ENCODE measurements around the gene PLEKHH3. TPM values are rescaled to one million over a fixed set of nuclear protein-coding genes. Genes with fewer than 3 reads are reported as not detected.
A peak's percentile ranks its signal among the peaks of the same experiment; 100 is the strongest.

Gene PLEKHH3
- total and polyA plus RNA-seq, 4 donors: 4.2 to 10.3 (median 7.9) TPM

DNA sequence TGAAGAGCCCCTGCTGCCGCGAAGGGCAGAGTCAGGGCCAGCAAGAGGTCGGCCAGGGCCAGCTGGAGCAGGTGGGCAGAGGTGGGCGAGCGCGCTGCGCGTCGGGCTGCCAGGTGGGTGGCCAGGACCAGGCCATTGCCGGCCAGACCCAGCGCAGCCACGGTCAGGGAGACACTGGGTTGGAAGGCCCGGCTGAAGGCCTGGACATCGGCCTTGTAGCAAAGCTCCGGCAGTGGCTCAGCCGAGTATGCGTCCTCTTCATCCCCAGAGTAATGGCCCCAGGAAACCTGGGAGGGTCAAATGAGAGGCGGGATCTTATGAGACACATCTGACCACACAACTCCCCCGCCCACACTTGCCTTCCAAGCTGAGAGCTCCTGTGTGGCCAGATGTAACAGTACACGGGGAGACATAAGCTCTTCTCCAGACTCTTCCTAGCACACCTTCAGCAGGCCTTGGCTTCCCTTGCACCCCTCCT is 3.6 kb upstream of the PLEKHH3 start (continued):
- TF ChIP-seq REST (IDR thresholded peaks at IDR 0.05): no peak
- TF ChIP-seq EGR1 (IDR thresholded peaks at IDR 0.05; ENCODE audit: low read depth in 2 of 2): no peak
- no peak for TF ChIP-seq TAF1 (conservative IDR thresholded peaks at IDR 0.05)
- no peak for TF ChIP-seq FOXA2 (IDR thresholded peaks at IDR 0.05)
- TF ChIP-seq NR2F2 (IDR thresholded peaks at IDR 0.05): no peak

GRCh38 chr17:42679492-42680330 is 2.9 kb upstream of the PLEKHH3 start:
- H3K4me1 ChIP-seq (ENCODE audit: control insufficient read depth in 4 of 4, insufficient read depth in 4 of 4, low read length in 3 of 4): peaks cover 24 to 71% (median 40%) of the 10 kb centered on the region in 4 donors
- peak; percentile 31 for TF ChIP-seq YY1 (IDR thresholded peaks at IDR 0.05)
- TF ChIP-seq HNF4G (IDR thresholded peaks at IDR 0.05): no peak
- TF ChIP-seq RAD21 (IDR thresholded peaks at IDR 0.05): peak; percentile 72 to 81
- TF ChIP-seq RXRA (IDR thresholded peaks at IDR 0.05): peak in 1 of 2 donors; percentile 7
- TF ChIP-seq CTCF (IDR thresholded peaks at IDR 0.05; ENCODE audit: low read depth, low read length, missing input control): peak; percentile 80
- DNase-seq (ENCODE audit: low spot score): peak; percentile 86
- H3K27ac ChIP-seq (ENCODE audit: low read depth in 1 of 2, low read length in 2 of 2): peak overlapping the region; percentile 67 to 82
- WGBS: 12% methylated on average over 78 of the region's 78 CpGs
- no peaks in the 10 kb centered on the region for H3K9me3 ChIP-seq (ENCODE audit: control insufficient read depth in 4 of 4, low read length in 3 of 4)
- H3K9ac ChIP-seq (ENCODE audit: low read depth in 1 of 2, low read length in 2 of 2): no peak overlapping the region
- peaks cover 0 to 3% (median 0%) of the 10 kb centered on the region in 4 donors for H3K27me3 ChIP-seq (ENCODE audit: control insufficient read depth in 4 of 4, insufficient read depth in 4 of 4, low read length in 3 of 4)
- H3K4me3 ChIP-seq (ENCODE audit: low read depth in 1 of 3, low read length in 3 of 3): peak overlapping the region in 2 of 3 donors; percentile 18 to 51
- no peaks in the 10 kb centered on the region for H3K36me3 ChIP-seq (ENCODE audit: control insufficient read depth in 4 of 4, insufficient read depth in 3 of 4, low read depth in 1 of 4, low read length in 3 of 4)

DNA sequence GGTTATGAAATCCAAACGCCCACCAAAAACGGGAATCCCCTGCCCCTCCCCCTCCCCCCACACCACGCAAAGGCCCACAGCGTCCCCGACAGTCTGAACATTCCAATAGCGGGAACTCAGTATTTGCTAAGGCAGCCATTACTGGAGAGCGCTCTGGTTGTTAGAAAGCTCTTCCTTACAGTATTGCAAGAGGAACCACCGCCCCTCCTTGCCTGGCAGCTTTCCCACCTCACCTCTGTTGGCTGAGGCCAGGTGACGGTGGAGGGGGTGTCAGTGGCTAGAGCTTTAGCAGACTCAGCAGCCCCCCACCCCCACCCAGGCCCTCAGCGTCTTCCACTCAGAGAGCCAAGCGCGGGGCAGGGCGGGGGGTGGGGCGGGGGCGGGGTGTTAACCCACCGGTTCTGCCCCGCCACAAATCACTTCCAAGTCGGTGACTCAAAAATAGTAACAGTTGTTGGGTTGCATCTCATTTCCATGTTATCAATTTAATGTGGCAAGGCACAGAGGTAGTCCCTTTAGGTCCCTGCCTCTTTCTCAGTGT is 2.2 kb upstream of the PLEKHH3 start:
- H3K27ac ChIP-seq (ENCODE audit: low read depth in 1 of 2, low read length in 2 of 2): peak overlapping the region; percentile 82 to 89
- peak overlapping the region in 2 of 3 donors; percentile 51 to 66 for H3K4me3 ChIP-seq (ENCODE audit: low read depth in 1 of 3, low read length in 3 of 3)
- no peak overlapping the region for H3K9ac ChIP-seq (ENCODE audit: low read depth in 1 of 2, low read length in 2 of 2)
- DNase-seq (ENCODE audit: low spot score): peak; percentile 52
- H3K9me3 ChIP-seq (ENCODE audit: control insufficient read depth in 4 of 4, low read length in 3 of 4): no peaks in the 10 kb centered on the region
- H3K27me3 ChIP-seq (ENCODE audit: control insufficient read depth in 4 of 4, insufficient read depth in 4 of 4, low read length in 3 of 4): no peaks in the 10 kb centered on the region
- WGBS: 19% methylated on average over 18 of the region's 18 CpGs
- peaks cover 25 to 73% (median 43%) of the 10 kb centered on the region in 4 donors for H3K4me1 ChIP-seq (ENCODE audit: control insufficient read depth in 4 of 4, insufficient read depth in 4 of 4, low read length in 3 of 4)
- no peaks in the 10 kb centered on the region for H3K36me3 ChIP-seq (ENCODE audit: control insufficient read depth in 4 of 4, insufficient read depth in 3 of 4, low read depth in 1 of 4, low read length in 3 of 4)
- TF ChIP-seq RAD21 (IDR thresholded peaks at IDR 0.05): no peak
- TF ChIP-seq, protein P1, sequence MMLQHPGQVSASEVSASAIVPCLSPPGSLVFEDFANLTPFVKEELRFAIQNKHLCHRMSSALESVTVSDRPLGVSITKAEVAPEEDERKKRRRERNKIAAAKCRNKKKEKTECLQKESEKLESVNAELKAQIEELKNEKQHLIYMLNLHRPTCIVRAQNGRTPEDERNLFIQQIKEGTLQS (IDR thresholded peaks at IDR 0.05): no peak
- no peak for TF ChIP-seq JUND (IDR thresholded peaks at IDR 0.05)
- TF ChIP-seq GABPA (IDR thresholded peaks at IDR 0.05 in 1 of 2, conservative IDR thresholded peaks at IDR 0.05 in 1 of 2): no peak
- TF ChIP-seq CTCF (IDR thresholded peaks at IDR 0.05; ENCODE audit: low read depth, low read length, missing input control): no peak
- no peak for TF ChIP-seq EGR1 (IDR thresholded peaks at IDR 0.05; ENCODE audit: low read depth in 2 of 2)
- TF ChIP-seq RXRA (IDR thresholded peaks at IDR 0.05): no peak
- TF ChIP-seq, protein P2, sequence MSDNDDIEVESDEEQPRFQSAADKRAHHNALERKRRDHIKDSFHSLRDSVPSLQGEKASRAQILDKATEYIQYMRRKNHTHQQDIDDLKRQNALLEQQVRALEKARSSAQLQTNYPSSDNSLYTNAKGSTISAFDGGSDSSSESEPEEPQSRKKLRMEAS (IDR thresholded peaks at IDR 0.05): no peak
- TF ChIP-seq, protein P3, sequence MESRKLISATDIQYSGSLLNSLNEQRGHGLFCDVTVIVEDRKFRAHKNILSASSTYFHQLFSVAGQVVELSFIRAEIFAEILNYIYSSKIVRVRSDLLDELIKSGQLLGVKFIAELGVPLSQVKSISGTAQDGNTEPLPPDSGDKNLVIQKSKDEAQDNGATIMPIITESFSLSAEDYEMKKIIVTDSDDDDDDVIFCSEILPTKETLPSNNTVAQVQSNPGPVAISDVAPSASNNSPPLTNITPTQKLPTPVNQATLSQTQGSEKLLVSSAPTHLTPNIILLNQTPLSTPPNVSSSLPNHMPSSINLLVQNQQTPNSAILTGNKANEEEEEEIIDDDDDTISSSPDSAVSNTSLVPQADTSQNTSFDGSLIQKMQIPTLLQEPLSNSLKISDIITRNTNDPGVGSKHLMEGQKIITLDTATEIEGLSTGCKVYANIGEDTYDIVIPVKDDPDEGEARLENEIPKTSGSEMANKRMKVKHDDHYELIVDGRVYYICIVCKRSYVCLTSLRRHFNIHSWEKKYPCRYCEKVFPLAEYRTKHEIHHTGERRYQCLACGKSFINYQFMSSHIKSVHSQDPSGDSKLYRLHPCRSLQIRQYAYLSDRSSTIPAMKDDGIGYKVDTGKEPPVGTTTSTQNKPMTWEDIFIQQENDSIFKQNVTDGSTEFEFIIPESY (IDR thresholded peaks at IDR 0.05): no peak
